Effector memory CD8-positive, alpha-beta T cell (primary cell): Measurements from ENCODE around the gene CHKA.

Source experiments
- ATAC-seq: fragments of 150-1000 bp; cut with Tn5 transposase; replicated peaks from 2 replicates; pipeline ENCODE4 v1.10.0; 2021; ENCODE audit warnings: mild to moderate bottlenecking, moderate library complexity
- DNase-seq, 3 experiments: peaks; one replicate each; pipeline ENCODE4 v3.0.0; 2021
- H3K27ac Mint-ChIP-seq, 2 donors: one replicate each; pipeline ENCODE4 v1.8.0; 2022; ENCODE audit warnings: mild to moderate bottlenecking in 2 of 2, mixed read lengths in 2 of 2, moderate library complexity in 2 of 2
- H3K27me3 Mint-ChIP-seq, 2 donors: one replicate each; pipeline ENCODE4 v1.8.0; 2022; ENCODE audit warnings: mixed read lengths in 2 of 2
- H3K36me3 Mint-ChIP-seq: one replicate; pipeline ENCODE4 v1.8.0; 2022; ENCODE audit warnings: mild to moderate bottlenecking, moderate library complexity, mixed read lengths; ENCODE audit not compliant: insufficient read depth
- H3K4me1 Mint-ChIP-seq, 2 donors: one replicate each; pipeline ENCODE4 v1.8.0; 2022; ENCODE audit warnings: low read depth in 2 of 2, mixed read lengths in 2 of 2
- H3K4me3 Mint-ChIP-seq, 2 donors: one replicate each; pipeline ENCODE4 v1.8.0; 2022; ENCODE audit warnings: mild to moderate bottlenecking in 2 of 2, mixed read lengths in 2 of 2, moderate library complexity in 2 of 2
- H3K9me3 Mint-ChIP-seq, 2 donors: one replicate each; pipeline ENCODE4 v1.8.0; 2022; ENCODE audit warnings: mixed read lengths in 2 of 2

CHKA gene

GRCh38 chr11:68066742-68067141, 54.4 kb downstream of the CHKA start:
- Mint-ChIP-seq H3K27ac (no peak overlapping the region), H3K9me3 (no peaks in the 10 kb centered on the region), H3K36me3 (no peaks in the 10 kb centered on the region), H3K4me1 (no peaks in the 10 kb centered on the region), H3K4me3 (no peak overlapping the region), H3K27me3 (no peaks in the 10 kb centered on the region)
- DNase-seq (no peak), ATAC-seq (no peak)

GRCh38 chr11:68065841-68066240, 55.3 kb downstream of the CHKA start:
- ATAC-seq (no peak), DNase-seq (no peak)
- H3K4me1 Mint-ChIP-seq = no peaks in the 10 kb centered on the region
- no peaks in the 10 kb centered on the region for H3K36me3 Mint-ChIP-seq
- no peaks in the 10 kb centered on the region for H3K9me3 Mint-ChIP-seq
- H3K4me3 Mint-ChIP-seq = no peak overlapping the region
- H3K27ac Mint-ChIP-seq = no peak overlapping the region
- H3K27me3 Mint-ChIP-seq = no peaks in the 10 kb centered on the region

DNA sequence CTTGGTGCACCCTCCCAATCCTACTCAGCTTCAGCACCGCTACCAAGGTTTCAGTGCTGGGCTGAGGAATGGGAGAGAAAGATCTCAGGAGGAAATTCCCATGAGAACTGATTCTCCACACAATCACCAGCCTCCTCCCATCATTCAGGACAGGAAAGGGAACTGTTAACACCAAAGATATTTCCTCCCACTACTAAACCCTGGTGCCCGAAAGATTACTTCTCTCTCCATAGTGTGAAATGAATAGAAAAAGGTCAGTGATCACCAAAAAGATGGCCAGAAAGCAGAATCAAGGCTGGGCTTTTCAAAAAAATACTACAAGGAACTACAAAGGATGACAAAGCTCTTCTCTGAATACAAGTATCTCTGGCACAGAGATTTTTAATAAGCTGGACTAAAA, 56.3 kb downstream of the CHKA start:
- H3K27me3 Mint-ChIP-seq = no peaks in the 10 kb centered on the region
- ATAC-seq = no peak
- H3K9me3 Mint-ChIP-seq = no peaks in the 10 kb centered on the region
- H3K36me3 Mint-ChIP-seq = no peaks in the 10 kb centered on the region
- DNase-seq = no peak
- H3K27ac Mint-ChIP-seq = no peak overlapping the region
- H3K4me1 Mint-ChIP-seq = no peaks in the 10 kb centered on the region
- no peak overlapping the region for H3K4me3 Mint-ChIP-seq

- H3K27ac Mint-ChIP-seq = no peak overlapping the region
- ATAC-seq (no peak), DNase-seq (no peak)
- H3K4me3 Mint-ChIP-seq = no peak overlapping the region
- no peaks in the 10 kb centered on the region for H3K27me3 Mint-ChIP-seq
- no peaks in the 10 kb centered on the region for H3K36me3 Mint-ChIP-seq
- H3K4me1 Mint-ChIP-seq = no peaks in the 10 kb centered on the region
- H3K9me3 Mint-ChIP-seq = no peaks in the 10 kb centered on the region
These were observed 59.7 kb downstream of the CHKA start for GRCh38 chr11:68061508-68061907.

DNA sequence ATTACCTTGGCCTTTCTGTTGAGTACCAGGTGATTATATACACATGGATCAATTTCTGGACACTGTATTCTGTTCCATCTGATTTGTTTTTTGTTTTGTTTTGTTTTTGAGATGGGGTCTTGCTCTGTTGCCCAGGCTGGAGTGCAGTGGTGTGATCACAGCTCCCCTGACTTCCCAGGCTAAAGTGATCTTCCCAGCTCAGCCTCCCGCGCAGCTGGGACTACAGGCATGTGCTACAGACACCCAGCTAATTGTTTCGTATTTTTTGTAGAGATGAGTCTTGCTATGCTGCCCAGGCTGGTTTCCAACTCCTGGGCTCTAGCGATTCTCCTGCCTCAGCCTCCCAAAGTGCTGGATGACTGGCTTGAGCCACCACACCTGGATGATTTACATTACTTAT, 63.4 kb downstream of the CHKA start:
- no peak overlapping the region for H3K27ac Mint-ChIP-seq
- ATAC-seq (no peak), DNase-seq (no peak)
- H3K4me1 Mint-ChIP-seq = no peaks in the 10 kb centered on the region
- H3K4me3 Mint-ChIP-seq = no peak overlapping the region
- peaks cover 4% of the 10 kb centered on the region for H3K36me3 Mint-ChIP-seq
- no peaks in the 10 kb centered on the region for H3K27me3 Mint-ChIP-seq
- no peaks in the 10 kb centered on the region for H3K9me3 Mint-ChIP-seq

DNA sequence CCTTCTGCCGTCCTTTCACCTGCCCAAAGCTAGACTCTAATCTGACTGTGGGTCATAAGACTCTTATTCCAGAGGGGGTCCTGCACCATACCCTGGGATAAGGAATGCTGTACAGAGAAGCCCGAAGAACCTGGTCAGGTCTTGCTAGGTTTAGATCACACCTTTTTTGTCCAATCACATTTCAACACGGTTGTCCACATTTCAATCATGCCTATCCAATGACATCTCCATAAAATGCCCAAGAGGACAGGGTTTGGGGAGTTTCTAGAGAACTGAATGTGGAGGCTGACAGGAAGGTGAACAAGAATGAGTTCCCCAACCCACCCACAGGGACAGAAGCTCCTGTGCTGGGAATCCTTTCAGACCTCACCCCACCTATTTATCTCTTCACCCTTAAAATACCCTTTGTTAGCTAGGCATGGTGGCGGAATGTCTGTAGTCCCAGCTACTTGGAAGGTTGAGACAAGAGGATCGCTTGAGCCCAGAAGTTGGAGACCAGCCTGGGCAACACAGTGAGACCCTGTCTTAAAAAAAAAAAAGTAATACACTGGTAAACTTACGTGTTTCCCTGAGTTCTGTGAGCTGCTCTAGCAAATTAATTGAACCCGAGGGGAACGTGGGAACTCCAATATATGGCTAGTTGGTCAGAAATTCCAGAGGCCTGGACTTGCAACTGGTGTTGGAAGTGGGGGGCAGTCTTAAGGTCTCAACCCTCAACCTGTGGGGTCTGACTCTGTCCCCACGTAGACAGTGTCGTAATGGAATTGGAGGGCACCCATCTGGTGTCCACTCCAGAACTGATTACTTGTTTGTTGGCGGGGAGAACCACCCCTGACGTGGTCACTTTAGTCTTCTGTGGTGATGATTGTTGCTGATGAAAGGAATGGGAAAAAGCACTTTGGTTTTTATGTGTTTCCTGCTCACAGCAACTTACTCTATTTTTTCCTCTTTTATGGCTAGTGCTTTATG, 64.6 kb downstream of the CHKA start:
- H3K27ac Mint-ChIP-seq = no peak overlapping the region
- DNase-seq (no peak), ATAC-seq (no peak)
- H3K9me3 Mint-ChIP-seq = no peaks in the 10 kb centered on the region
- no peaks in the 10 kb centered on the region for H3K27me3 Mint-ChIP-seq
- no peaks in the 10 kb centered on the region for H3K4me1 Mint-ChIP-seq
- H3K36me3 Mint-ChIP-seq = peaks cover 11% of the 10 kb centered on the region
- H3K4me3 Mint-ChIP-seq = no peak overlapping the region

- Mint-ChIP-seq H3K4me3 (no peak overlapping the region), H3K27ac (peak overlapping the region in 1 of 2 donors; percentile 15)
These were observed 67.0 kb downstream of the CHKA start for GRCh38 chr11:68053981-68054812.

GRCh38 chr11:68053117-68053516, 68.1 kb downstream of the CHKA start:
- H3K4me3 Mint-ChIP-seq = no peak overlapping the region
- DNase-seq (no peak), ATAC-seq (no peak)
- H3K27ac Mint-ChIP-seq = peak overlapping the region; percentile 27 to 59
- H3K4me1 Mint-ChIP-seq = no peaks in the 10 kb centered on the region
- no peaks in the 10 kb centered on the region for H3K27me3 Mint-ChIP-seq
- H3K36me3 Mint-ChIP-seq = peaks cover 25% of the 10 kb centered on the region
- no peaks in the 10 kb centered on the region for H3K9me3 Mint-ChIP-seq

More at GRCh38 chr11:68053981-68054812, 67.0 kb downstream of the CHKA start:
- Mint-ChIP-seq H3K27me3 (no peaks in the 10 kb centered on the region), H3K4me1 (no peaks in the 10 kb centered on the region), H3K36me3 (peaks cover 19% of the 10 kb centered on the region), H3K9me3 (no peaks in the 10 kb centered on the region)
- no peak for DNase-seq
- no peak for ATAC-seq

DNA sequence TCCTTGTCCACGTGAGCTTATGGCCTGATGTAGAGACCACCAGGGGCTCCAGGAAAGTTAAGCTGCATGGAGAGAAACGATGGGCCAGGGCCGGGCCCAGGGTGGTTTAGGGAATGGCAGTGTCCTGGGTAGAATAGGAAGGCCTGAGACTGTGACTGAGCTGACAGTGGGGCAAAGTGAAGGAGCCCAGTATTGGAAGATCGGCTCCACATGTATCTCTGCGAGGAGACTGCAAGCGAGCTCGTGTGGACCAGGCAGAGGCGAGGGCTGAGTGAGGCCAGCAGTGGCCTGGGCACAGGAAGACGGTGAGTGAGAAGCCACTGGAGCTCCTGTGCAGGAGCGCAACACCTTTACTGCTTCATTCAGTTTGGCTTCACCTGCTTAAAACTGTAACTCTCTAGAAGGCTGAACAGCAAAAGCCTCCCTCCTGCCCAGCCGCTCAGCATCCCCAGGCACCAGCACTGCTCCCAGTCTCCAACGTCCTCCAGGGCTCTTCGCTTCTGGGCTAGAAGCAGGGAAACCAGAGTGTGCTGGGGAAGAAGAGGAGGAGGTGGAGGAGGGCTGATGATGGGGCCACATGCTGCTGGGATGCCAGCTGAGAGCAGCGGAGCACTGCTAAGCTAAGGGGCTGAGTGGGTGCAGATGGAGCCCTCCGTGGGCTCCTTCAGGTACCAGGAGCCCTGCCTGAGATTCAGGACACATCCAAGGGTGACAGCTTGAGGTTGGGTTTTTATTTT, 68.9 kb downstream of the CHKA start:
- DNase-seq = no peak
- Mint-ChIP-seq H3K27me3 (no peaks in the 10 kb centered on the region), H3K4me1 (no peaks in the 10 kb centered on the region), H3K4me3 (no peak overlapping the region), H3K27ac (peak overlapping the region; percentile 27 to 59), H3K36me3 (peaks cover 32% of the 10 kb centered on the region), H3K9me3 (no peaks in the 10 kb centered on the region)
- ATAC-seq = no peak

DNA sequence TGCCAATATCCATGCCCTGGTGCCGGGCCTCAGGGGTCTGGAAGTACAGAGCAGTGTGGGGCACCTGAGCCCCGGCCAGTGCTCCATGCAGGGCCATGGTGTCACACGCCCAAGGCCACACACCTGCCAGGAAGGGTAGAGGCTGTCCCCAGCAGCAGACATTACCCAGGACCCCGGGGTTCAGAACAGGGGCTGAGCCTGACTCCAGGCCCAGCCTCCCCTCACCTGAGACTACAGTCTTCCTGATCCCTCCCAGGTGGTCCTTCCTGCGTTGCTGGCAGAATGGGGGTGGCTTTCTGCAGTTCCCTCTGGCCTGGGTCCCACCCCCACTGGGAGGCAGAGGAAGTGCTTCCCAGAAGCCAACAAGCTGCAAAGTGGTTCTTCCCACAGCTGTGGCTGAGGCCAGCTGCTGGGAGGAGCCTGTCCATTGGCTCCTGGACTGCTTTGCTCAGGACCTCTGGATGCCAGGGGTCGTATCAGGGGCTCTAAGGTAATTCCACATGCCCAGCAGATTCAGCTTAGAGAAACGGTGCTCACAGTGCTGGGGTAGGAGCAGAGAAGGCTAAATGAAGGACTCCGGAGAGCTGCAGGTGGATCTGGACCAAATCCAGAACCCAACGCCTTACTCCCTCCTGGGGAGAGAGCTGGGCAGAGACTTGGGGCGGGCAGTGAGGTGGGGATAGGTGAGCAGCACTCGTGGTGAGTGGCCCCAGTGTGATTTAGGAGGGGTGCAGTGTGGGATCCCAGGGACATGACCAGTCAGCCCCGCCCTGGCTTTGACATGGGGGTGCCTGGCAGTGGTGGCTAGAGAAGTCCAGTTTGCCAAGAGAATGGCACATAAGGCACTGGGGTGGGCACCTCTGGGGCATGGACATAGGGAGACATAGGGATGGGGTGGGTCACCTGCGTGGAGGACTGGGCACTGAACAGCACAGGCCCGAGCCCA, 69.7 kb downstream of the CHKA start:
- H3K36me3 Mint-ChIP-seq = peaks cover 39% of the 10 kb centered on the region
- DNase-seq (no peak), ATAC-seq (no peak)
- H3K9me3 Mint-ChIP-seq = no peaks in the 10 kb centered on the region
- no peaks in the 10 kb centered on the region for H3K27me3 Mint-ChIP-seq
- H3K27ac Mint-ChIP-seq = peak overlapping the region; percentile 18 to 59
- no peaks in the 10 kb centered on the region for H3K4me1 Mint-ChIP-seq
- H3K4me3 Mint-ChIP-seq = no peak overlapping the region

DNA sequence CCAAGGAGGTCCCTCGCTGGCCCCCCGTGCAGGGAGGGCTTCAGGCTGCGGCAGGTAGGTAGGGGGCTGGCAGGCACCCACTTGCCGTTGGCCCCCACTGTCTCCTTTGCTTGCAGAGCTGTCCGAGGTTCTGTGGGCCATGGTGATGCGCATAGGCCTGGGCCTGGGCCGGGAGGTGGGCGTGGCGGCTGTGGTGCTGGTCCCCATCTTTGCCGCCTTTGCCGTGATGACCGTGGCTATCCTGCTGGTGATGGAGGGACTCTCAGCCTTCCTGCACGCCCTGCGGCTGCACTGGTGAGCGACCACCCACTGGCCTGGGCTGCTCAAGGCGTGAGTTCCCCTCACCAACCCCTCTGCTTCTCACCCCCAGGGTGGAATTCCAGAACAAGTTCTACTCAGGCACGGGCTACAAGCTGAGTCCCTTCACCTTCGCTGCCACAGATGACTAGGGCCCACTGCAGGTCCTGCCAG, 70.8 kb downstream of the CHKA start:
- Mint-ChIP-seq H3K27ac (no peak overlapping the region), H3K9me3 (no peaks in the 10 kb centered on the region), H3K36me3 (peaks cover 44% of the 10 kb centered on the region), H3K4me3 (no peak overlapping the region), H3K27me3 (no peaks in the 10 kb centered on the region), H3K4me1 (no peaks in the 10 kb centered on the region)
- DNase-seq (no peak), ATAC-seq (no peak)

DNA sequence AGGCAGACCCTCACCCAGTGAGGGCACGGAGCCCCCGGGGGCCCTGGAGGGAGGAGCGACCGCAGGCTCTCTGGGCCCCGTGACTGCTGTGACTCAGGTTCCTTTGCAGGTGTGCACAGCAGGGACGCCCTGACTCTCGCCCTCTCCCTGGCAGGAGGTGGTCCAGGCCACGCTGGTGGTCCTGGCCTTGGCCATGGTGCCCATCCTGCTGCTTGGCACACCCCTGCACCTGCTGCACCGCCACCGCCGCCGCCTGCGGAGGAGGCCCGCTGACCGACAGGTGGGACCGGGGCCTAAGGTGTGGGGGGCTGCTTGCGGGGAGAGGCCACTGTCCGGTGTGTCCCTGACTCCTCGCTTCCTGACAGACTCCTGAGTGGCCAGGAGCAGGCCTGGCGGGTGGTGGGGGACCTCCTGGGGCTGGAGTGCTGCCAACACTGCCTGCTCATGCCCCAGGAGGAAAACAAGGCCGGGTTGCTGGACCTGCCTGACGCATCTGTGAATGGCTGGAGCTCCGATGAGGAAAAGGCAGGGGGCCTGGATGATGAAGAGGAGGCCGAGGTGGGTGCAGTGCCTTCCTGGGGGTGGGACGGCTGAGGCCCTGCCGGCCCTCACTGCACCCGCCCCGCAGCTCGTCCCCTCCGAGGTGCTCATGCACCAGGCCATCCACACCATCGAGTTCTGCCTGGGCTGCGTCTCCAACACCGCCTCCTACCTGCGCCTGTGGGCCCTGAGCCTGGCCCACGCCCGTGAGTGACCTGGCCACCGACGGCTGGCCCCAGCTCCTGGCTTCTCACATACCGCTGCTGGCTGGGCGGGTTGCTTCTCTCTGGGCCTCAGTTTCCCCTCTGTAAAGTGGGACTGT, 71.4 kb downstream of the CHKA start:
- H3K27ac Mint-ChIP-seq = no peak overlapping the region

More for the DNA sequence above, 71.4 kb downstream of the CHKA start:
- no peaks in the 10 kb centered on the region for H3K27me3 Mint-ChIP-seq
- DNase-seq = no peak
- H3K36me3 Mint-ChIP-seq = peaks cover 45% of the 10 kb centered on the region
- H3K4me3 Mint-ChIP-seq = no peak overlapping the region
- no peak for ATAC-seq
- H3K4me1 Mint-ChIP-seq = no peaks in the 10 kb centered on the region
- H3K9me3 Mint-ChIP-seq = no peaks in the 10 kb centered on the region
